PC-3 (cell line): ENCODE results near the gene RELA. TPM values are rescaled to one million over a fixed set of nuclear protein-coding genes. Genes with fewer than 3 reads are reported as not detected.
A peak's percentile ranks its signal among the peaks of the same experiment; 100 is the strongest.

ENCODE experiments used
- ATAC-seq: fragments of 200-7000 bp; cut with Tn5 transposase; 2 replicates; pipeline ENCODE4 v1.9.1; 2020; ENCODE audit warnings: mild to moderate bottlenecking, moderate library complexity
- BruUV-seq: library from RNA; stranded (reverse); fragments of 400-500 nt; replicated peaks from 2 replicates; lab custom pipeline; 2021; lab: Mats Ljungman, UMichigan
- CTCF ChIA-PET: fragments of 300-600 bp; sonication (Branson Sonifier 250); formaldehyde crosslinking; loops from one replicate; lab custom pipeline; 2022; ENCODE audit warnings: antibody characterized with exemption; lab: Charles Lee
- POLR2A ChIA-PET: fragments of 300-600 bp; sonication (Branson Sonifier 250); formaldehyde crosslinking; loops from one replicate; lab custom pipeline; 2022; ENCODE audit warnings: antibody characterized with exemption; ENCODE audit not compliant: unreplicated experiment; lab: Charles Lee
- DNase-seq: peaks from one replicate; pipeline ENCODE4 v3.0.0-alpha.2; 2015
- H2AFZ ChIP-seq: fragments of 300-600 bp; sonication (generic); 2 replicates; pipeline ENCODE4 v1.6.0; 2016; ENCODE audit warnings: antibody characterized with exemption, low read length
- H3F3A ChIP-seq: fragments of 300-600 bp; sonication (generic); one replicate; pipeline ENCODE4 v1.6.0; 2017; ENCODE audit warnings: antibody characterized with exemption, low read length, control low read depth, mild to moderate bottlenecking; ENCODE audit not compliant: unreplicated experiment
- H3K27ac ChIP-seq: fragments of 300-600 bp; sonication (generic); 2 replicates; pipeline ENCODE4 v1.5.1; 2016; ENCODE audit warnings: mild to moderate bottlenecking, low read length
- H3K27me3 ChIP-seq: fragments of 300-600 bp; sonication (generic); 2 replicates; pipeline ENCODE4 v1.6.1; 2016; ENCODE audit warnings: low read length, mixed read lengths
- H3K36me3 ChIP-seq: fragments of 300-600 bp; sonication (generic); 2 replicates; pipeline ENCODE4 v1.6.1; 2016; ENCODE audit warnings: low read depth, mixed run types, low read length, mixed read lengths
- H3K4me1 ChIP-seq: fragments of 300-600 bp; sonication (generic); 2 replicates; pipeline ENCODE4 v1.5.1; 2016; ENCODE audit warnings: low read length; ENCODE audit not compliant: insufficient read depth
- H3K4me2 ChIP-seq: fragments of 300-600 bp; sonication (generic); 2 replicates; pipeline ENCODE4 v1.6.0; 2016; ENCODE audit warnings: low read length
- H3K4me3 ChIP-seq: fragments of 300-600 bp; sonication (generic); 2 replicates; pipeline ENCODE4 v1.5.1; 2016; ENCODE audit warnings: mild to moderate bottlenecking, low read length, mixed read lengths
- H3K79me2 ChIP-seq: fragments of 300-600 bp; sonication (generic); 2 replicates; pipeline ENCODE4 v1.6.1; 2017; ENCODE audit warnings: low read length, mixed read lengths
- H3K9ac ChIP-seq: fragments of 300-600 bp; sonication (generic); 2 replicates; pipeline ENCODE4 v1.6.0; 2016; ENCODE audit warnings: mild to moderate bottlenecking, low read length
- H3K9me2 ChIP-seq: fragments of 300-600 bp; sonication (generic); replicated peaks from 2 replicates; pipeline ENCODE4 v1.6.1; 2016; ENCODE audit warnings: mixed run types, low read length, mixed read lengths
- H3K9me3 ChIP-seq: fragments of 300-600 bp; sonication (generic); 2 replicates; pipeline ENCODE4 v1.6.1; 2016; ENCODE audit warnings: low read length, mixed read lengths
- H4K20me1 ChIP-seq: fragments of 300-600 bp; sonication (generic); 2 replicates; pipeline ENCODE4 v1.6.1; 2016; ENCODE audit warnings: low read length, mixed read lengths
- CTCF ChIP-seq: fragments of 300-600 bp; sonication (generic); conservative IDR thresholded peaks from 2 replicates; pipeline ENCODE4 v1.5.1; 2017; ENCODE audit warnings: antibody characterized with exemption, low read depth, mild to moderate bottlenecking, low read length
- EZH2 ChIP-seq: fragments of 300-600 bp; sonication (generic); IDR thresholded peaks from one replicate; pipeline ENCODE4 v1.6.1; 2017; ENCODE audit warnings: antibody characterized with exemption, mild to moderate bottlenecking, low read length; ENCODE audit not compliant: unreplicated experiment
- EZH2phosphoT487 ChIP-seq: fragments of 300-600 bp; sonication (generic); IDR thresholded peaks from 2 replicates; pipeline ENCODE4 v1.6.1; 2018; ENCODE audit warnings: mild to moderate bottlenecking, antibody characterized with exemption, low read length, borderline replicate concordance
- intact Hi-C: fragments of 100-400 bp; cut with micrococcal nuclease; formaldehyde crosslinking; loops from 2 replicates; pipeline ENCODE4 v1.9.0; 2023
- total RNA-seq: library from RNA; depleted of rRNA; stranded (reverse); fragments of >200 nt; gene quantifications from 2 replicates; pipeline ENCODE4 v1.2.3, GENCODE V29; 2014

RELA gene
- total RNA-seq, 1 experiment from 2014 or later = 84.2 TPM

GRCh38 chr11:65653229-65654225, 9.2 kb downstream of the RELA start:
- Histone ChIP-seq H3F3A (no peaks in the 10 kb centered on the region), H2AFZ (peak overlapping the region; percentile 75), H3K9ac (peak overlapping the region; percentile 81), H4K20me1 (no peaks in the 10 kb centered on the region), H3K4me3 (peak overlapping the region; percentile 62), H3K4me2 (peak overlapping the region; percentile 77), H3K9me2 (no peaks in the 10 kb centered on the region), H3K36me3 (peaks cover 24% of the 10 kb centered on the region; the same call in 1 of the 2 replicates), H3K27ac (peak overlapping the region; percentile 83), H3K27me3 (no peaks in the 10 kb centered on the region), H3K4me1 (peaks cover 26% of the 10 kb centered on the region), H3K79me2 (no peaks in the 10 kb centered on the region), H3K9me3 (no peaks in the 10 kb centered on the region)
- CTCF ChIA-PET = interaction anchor here (0.6 kb wide), 1 partner anchor 127 kb away, joined by 3 read pairs; no protein-coding TSS in a partner anchor
- BruUV-seq = TSS peak; percentile 65
- DNase-seq (no peak), ATAC-seq (peak; percentile 5)
- intact Hi-C loops = no loop called here
- POLR2A ChIA-PET = interaction anchor here (0.6 kb wide), 1 partner anchor 194 kb away, joined by 4 read pairs; no protein-coding TSS in a partner anchor
- no peak for TF ChIP-seq EZH2
- TF ChIP-seq CTCF = no peak
- no peak for TF ChIP-seq EZH2phosphoT487

GRCh38 chr11:65652511-65653228, 10.0 kb downstream of the RELA start:
- peak overlapping the region; percentile 75 for H2AFZ ChIP-seq
- no peaks in the 10 kb centered on the region for H4K20me1 ChIP-seq
- ChIA-PET CTCF (interaction anchor here (0.5 kb wide), 1 partner anchor 165 kb away, joined by 9 read pairs; no protein-coding TSS in a partner anchor), POLR2A (interaction anchor here (0.7 kb wide), 1 partner anchor 38 kb away, joined by 3 read pairs; no protein-coding TSS in a partner anchor)
- TF ChIP-seq CTCF (no peak), EZH2 (no peak), EZH2phosphoT487 (no peak)
- H3K27ac ChIP-seq = peak overlapping the region; percentile 83
- no TSS peak for BruUV-seq
- intact Hi-C loops = no loop called here
- H3K36me3 ChIP-seq = peaks cover 18% of the 10 kb centered on the region; the same call in 1 of the 2 replicates
- peak; percentile 75 for ATAC-seq
- no peaks in the 10 kb centered on the region for H3K27me3 ChIP-seq
- H3K4me1 ChIP-seq = peaks cover 26% of the 10 kb centered on the region
- peak overlapping the region; percentile 62 for H3K4me3 ChIP-seq
- peak; percentile 95 for DNase-seq
- H3K9me2 ChIP-seq = no peaks in the 10 kb centered on the region
- H3K79me2 ChIP-seq = no peaks in the 10 kb centered on the region
- H3K9ac ChIP-seq = peak overlapping the region; percentile 81
- H3F3A ChIP-seq = no peaks in the 10 kb centered on the region
- H3K9me3 ChIP-seq = no peaks in the 10 kb centered on the region
- peak overlapping the region; percentile 77 for H3K4me2 ChIP-seq
